Lung (tissue), 12 donors: ENCODE results near the gene MYBBP1A. TPM values are rescaled to one million over a fixed set of nuclear protein-coding genes. Genes with fewer than 3 reads are reported as not detected.

Experiments used
- ATAC-seq: fragments of 200-7000 bp; cut with Tn5 transposase; one replicate; pipeline ENCODE4 v1.9.1; 2020; ENCODE audit warnings: moderate number of reproducible peaks; ENCODE audit not compliant: insufficient read depth, low FRiP score
- DNase-seq, 3 donors: peaks; one replicate each; pipeline ENCODE4 v3.0.0-alpha.2; 2013 to 2017
- H3K27ac ChIP-seq, 2 donors: one replicate each; pipeline ENCODE4 v1.5.1; 2013; ENCODE audit warnings: mild to moderate bottlenecking in 2 of 2, moderate library complexity in 2 of 2, control low read depth in 1 of 2, inconsistent platforms in 1 of 2, low read depth in 1 of 2, low read length in 1 of 2
- H3K27me3 ChIP-seq, 3 donors: one replicate each; pipeline ENCODE4 v1.5.1; 2013; ENCODE audit warnings: low read length in 2 of 3; ENCODE audit not compliant: control insufficient read depth in 3 of 3, insufficient read depth in 3 of 3
- H3K36me3 ChIP-seq, 4 donors: one replicate each; pipeline ENCODE4 v1.5.1; 2013; ENCODE audit warnings: low read length in 4 of 4, mild to moderate bottlenecking in 1 of 4, moderate library complexity in 1 of 4; ENCODE audit not compliant: control insufficient read depth in 4 of 4, insufficient read depth in 4 of 4
- H3K4me1 ChIP-seq, 5 donors: one replicate each; pipeline ENCODE4 v1.5.1; 2013; ENCODE audit warnings: low read length in 5 of 5, mild to moderate bottlenecking in 2 of 5, moderate library complexity in 1 of 5; ENCODE audit not compliant: control insufficient read depth in 5 of 5, insufficient read depth in 5 of 5
- H3K4me3 ChIP-seq: one replicate; pipeline ENCODE4 v1.5.1; 2013; ENCODE audit warnings: mild to moderate bottlenecking, control low read depth, moderate library complexity
- H3K9ac ChIP-seq, 2 donors: one replicate each; pipeline ENCODE4 v1.5.1; 2013; ENCODE audit warnings: low read length in 2 of 2, control low read depth in 1 of 2; ENCODE audit not compliant: insufficient read depth in 1 of 2
- H3K9me3 ChIP-seq, 4 donors: one replicate each; pipeline ENCODE4 v1.5.1; 2013; ENCODE audit warnings: low read length in 3 of 4, mild to moderate bottlenecking in 1 of 4, moderate library complexity in 1 of 4; ENCODE audit not compliant: control insufficient read depth in 4 of 4, insufficient read depth in 3 of 4
- whole genome bisulfite sequencing, 2 donors: extraction: QIAGEN DNeasy Blood & Tissue Kit; methylation state at CpG; one replicate each; pipeline ENCODE4 v1.1.7; 2013; 5-methylcytosine and 5-hydroxymethylcytosine counted together
- polyA plus RNA-seq, 2 donors: library from polyadenylated mRNA; stranded (reverse); fragments of 200-250 nt; gene quantifications; one replicate each; pipeline ENCODE4 v1.2.1, GENCODE V29; 2013
- total RNA-seq, 2 donors: library from RNA; depleted of rRNA in 1 of 2; stranded (reverse); fragments of >200 nt in 1 of 2; gene quantifications; one replicate each; pipeline ENCODE4 v1.2.1, GENCODE V29; 2014 to 2021
- TF ChIP-seq, protein P1 (sequence below): IDR thresholded peaks from 2 replicates; pipeline ENCODE4 v1.5.1; 2012; ENCODE audit warnings: mild to moderate bottlenecking; ENCODE audit errors: control extremely low read depth, extremely low read depth
- donor health status: control.
- donor health status: control.
- donor health status: Bipolar disorder and iron deficiency.
- donor health status: healthy.
- donor health status: DM: yes; HTN: yes; CAD: no.

Gene MYBBP1A
- total and polyA plus RNA-seq, 4 donors, result 21.2 to 71.7 (median 34.4) TPM

GRCh38 chr17:4488989-4489595 lies 66.1 kb downstream of the MYBBP1A start:
- WGBS, 2 donors, result 66 to 84% methylated on average over 15 of the region's 15 CpGs
- Histone ChIP-seq H3K27ac (peak overlapping the region in 1 of 2 donors; percentile 85), H3K36me3 (no peaks in the 10 kb centered on the region), H3K9ac (no peak overlapping the region), H3K4me3 (no peak overlapping the region), H3K9me3 (no peaks in the 10 kb centered on the region), H3K27me3 (no peaks in the 10 kb centered on the region), H3K4me1 (peaks cover 0 to 10% (median 0%) of the 10 kb centered on the region in 5 donors)
- DNase-seq (no peak), ATAC-seq (no peak)
- TF ChIP-seq, protein P1, sequence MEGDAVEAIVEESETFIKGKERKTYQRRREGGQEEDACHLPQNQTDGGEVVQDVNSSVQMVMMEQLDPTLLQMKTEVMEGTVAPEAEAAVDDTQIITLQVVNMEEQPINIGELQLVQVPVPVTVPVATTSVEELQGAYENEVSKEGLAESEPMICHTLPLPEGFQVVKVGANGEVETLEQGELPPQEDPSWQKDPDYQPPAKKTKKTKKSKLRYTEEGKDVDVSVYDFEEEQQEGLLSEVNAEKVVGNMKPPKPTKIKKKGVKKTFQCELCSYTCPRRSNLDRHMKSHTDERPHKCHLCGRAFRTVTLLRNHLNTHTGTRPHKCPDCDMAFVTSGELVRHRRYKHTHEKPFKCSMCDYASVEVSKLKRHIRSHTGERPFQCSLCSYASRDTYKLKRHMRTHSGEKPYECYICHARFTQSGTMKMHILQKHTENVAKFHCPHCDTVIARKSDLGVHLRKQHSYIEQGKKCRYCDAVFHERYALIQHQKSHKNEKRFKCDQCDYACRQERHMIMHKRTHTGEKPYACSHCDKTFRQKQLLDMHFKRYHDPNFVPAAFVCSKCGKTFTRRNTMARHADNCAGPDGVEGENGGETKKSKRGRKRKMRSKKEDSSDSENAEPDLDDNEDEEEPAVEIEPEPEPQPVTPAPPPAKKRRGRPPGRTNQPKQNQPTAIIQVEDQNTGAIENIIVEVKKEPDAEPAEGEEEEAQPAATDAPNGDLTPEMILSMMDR, result no peak

Other genes with a start within 250 kb of the MYBBP1A start
- gene UBE2G1, start 188.7 kb downstream of the MYBBP1A start, total RNA-seq, result 10 to 100 TPM; 41.7 to 47.5 TPM
- 10 to 100 TPM in 1 of 2 donors, 1 to 10 TPM in 1; 8.0 to 27.2 TPM for gene UBE2G1, start 188.7 kb downstream of the MYBBP1A start, polyA plus RNA-seq
- gene SPNS3, start 121.4 kb downstream of the MYBBP1A start, total RNA-seq, result 1 to 10 TPM in 1 of 2 donors, under 1 TPM in 1; 0.40 to 1.6 TPM
- under 1 TPM; 0.41 to 0.62 TPM for gene SPNS3, start 121.4 kb downstream of the MYBBP1A start, polyA plus RNA-seq
- gene SPNS2, start 56.5 kb downstream of the MYBBP1A start, total RNA-seq, result 10 to 100 TPM; 26.8 to 32.1 TPM
- gene SPNS2, start 56.5 kb downstream of the MYBBP1A start, polyA plus RNA-seq, result 10 to 100 TPM; 53.0 to 60.1 TPM
- gene GGT6, start 5.2 kb upstream of the MYBBP1A start, total RNA-seq, result 10 to 100 TPM in 1 of 2 donors, 1 to 10 TPM in 1; 8.8 to 12.3 TPM
- gene GGT6, start 5.2 kb upstream of the MYBBP1A start, polyA plus RNA-seq, result 1 to 10 TPM; 2.8 to 6.1 TPM
- gene SMTNL2, start 29.1 kb upstream of the MYBBP1A start, total RNA-seq, result 10 to 100 TPM; 10.9 to 18.1 TPM
- 1 to 10 TPM; 1.5 to 3.0 TPM for gene SMTNL2, start 29.1 kb upstream of the MYBBP1A start, polyA plus RNA-seq
- gene ALOX15, start 86.3 kb upstream of the MYBBP1A start, total RNA-seq, result 10 to 100 TPM in 1 of 2 donors, 1 to 10 TPM in 1; 7.5 to 14.0 TPM
- 1 to 10 TPM; 3.3 to 3.8 TPM for gene ALOX15, start 86.3 kb upstream of the MYBBP1A start, polyA plus RNA-seq
- gene PELP1, start 148.8 kb upstream of the MYBBP1A start, total RNA-seq, result 10 to 100 TPM; 26.6 to 53.9 TPM
- 10 to 100 TPM; 21.0 to 28.6 TPM for gene PELP1, start 148.8 kb upstream of the MYBBP1A start, polyA plus RNA-seq
- 100 to 1,000 TPM in 1 of 2 donors, 10 to 100 TPM in 1; 27.2 to 186 TPM for gene ARRB2, start 155.2 kb upstream of the MYBBP1A start, total RNA-seq
- gene ARRB2, start 155.2 kb upstream of the MYBBP1A start, polyA plus RNA-seq, result 100 to 1,000 TPM in 1 of 2 donors, 10 to 100 TPM in 1; 98.5 to 222 TPM
- 10 to 100 TPM; 14.3 to 27.3 TPM for gene MED11, start 176.0 kb upstream of the MYBBP1A start, total RNA-seq
- 10 to 100 TPM; 31.4 to 48.5 TPM for gene MED11, start 176.0 kb upstream of the MYBBP1A start, polyA plus RNA-seq
- gene ZMYND15, start 184.4 kb upstream of the MYBBP1A start, total RNA-seq, result 1 to 10 TPM; 2.3 to 9.0 TPM
- 1 to 10 TPM; 6.6 to 9.7 TPM for gene ZMYND15, start 184.4 kb upstream of the MYBBP1A start, polyA plus RNA-seq
- gene CXCL16, start 184.5 kb upstream of the MYBBP1A start, total RNA-seq, result 100 to 1,000 TPM in 1 of 2 donors, 10 to 100 TPM in 1; 32.7 to 139 TPM
- gene CXCL16, start 184.5 kb upstream of the MYBBP1A start, polyA plus RNA-seq, result 100 to 1,000 TPM in 1 of 2 donors, 10 to 100 TPM in 1; 82.3 to 252 TPM
- gene TM4SF5, start 216.5 kb upstream of the MYBBP1A start, total RNA-seq, result not detected
- gene TM4SF5, start 216.5 kb upstream of the MYBBP1A start, polyA plus RNA-seq, result not detected
- 10 to 100 TPM in 1 of 2 donors, 1 to 10 TPM in 1; 2.1 to 14.0 TPM for gene VMO1, start 231.0 kb upstream of the MYBBP1A start, total RNA-seq
- 10 to 100 TPM; 21.3 to 21.8 TPM for gene VMO1, start 231.0 kb upstream of the MYBBP1A start, polyA plus RNA-seq
- under 1 TPM in 1 of 2 donors, not detected in 1; 0.34 TPM for gene GLTPD2, start 233.6 kb upstream of the MYBBP1A start, total RNA-seq
- gene GLTPD2, start 233.6 kb upstream of the MYBBP1A start, polyA plus RNA-seq, result under 1 TPM in 1 of 2 donors, not detected in 1; 0.41 TPM
- 100 to 1,000 TPM in 1 of 2 donors, 10 to 100 TPM in 1; 63.7 to 141 TPM for gene PSMB6, start 240.8 kb upstream of the MYBBP1A start, total RNA-seq
- 100 to 1,000 TPM; 172 to 237 TPM for gene PSMB6, start 240.8 kb upstream of the MYBBP1A start, polyA plus RNA-seq